ENCODE results near the gene MAP3K5.

MAP3K5 gene

GRCh38 chr6:136571065-136571464, 221.2 kb downstream of the MAP3K5 start:
- no peak for TF ChIP-seq ISL1 (CRISPR knock-in tag; IDR thresholded peaks at IDR 0.05)
- no peak for TF ChIP-seq TSHZ2 (CRISPR knock-in tag; IDR thresholded peaks at IDR 0.05)
- no peak for TF ChIP-seq ZNF8 (CRISPR knock-in tag; IDR thresholded peaks at IDR 0.05)
- no peak for TF ChIP-seq TOX (CRISPR knock-in tag; IDR thresholded peaks at IDR 0.05; ENCODE audit: borderline replicate concordance)
- TF ChIP-seq POU6F1 (CRISPR knock-in tag; IDR thresholded peaks at IDR 0.05; ENCODE audit: borderline replicate concordance, low read depth), result no peak
- no peak for TF ChIP-seq ZNF565 (CRISPR knock-in tag; conservative IDR thresholded peaks at IDR 0.05; ENCODE audit: low read depth)
- TF ChIP-seq OSR1 (CRISPR knock-in tag; IDR thresholded peaks at IDR 0.05), result no peak
- no peak for TF ChIP-seq BACH2 (CRISPR knock-in tag; IDR thresholded peaks at IDR 0.05; ENCODE audit: borderline replicate concordance)
- no peak for TF ChIP-seq ARNTL (CRISPR knock-in tag; IDR thresholded peaks at IDR 0.05; ENCODE audit: borderline replicate concordance, low read depth)
- TF ChIP-seq RARB (CRISPR knock-in tag; IDR thresholded peaks at IDR 0.05), result no peak
- TF ChIP-seq SNAI2 (CRISPR knock-in tag; IDR thresholded peaks at IDR 0.05), result no peak
- TF ChIP-seq TCF4 (CRISPR knock-in tag; IDR thresholded peaks at IDR 0.05; ENCODE audit: borderline replicate concordance), result no peak
- TF ChIP-seq, protein P1, sequence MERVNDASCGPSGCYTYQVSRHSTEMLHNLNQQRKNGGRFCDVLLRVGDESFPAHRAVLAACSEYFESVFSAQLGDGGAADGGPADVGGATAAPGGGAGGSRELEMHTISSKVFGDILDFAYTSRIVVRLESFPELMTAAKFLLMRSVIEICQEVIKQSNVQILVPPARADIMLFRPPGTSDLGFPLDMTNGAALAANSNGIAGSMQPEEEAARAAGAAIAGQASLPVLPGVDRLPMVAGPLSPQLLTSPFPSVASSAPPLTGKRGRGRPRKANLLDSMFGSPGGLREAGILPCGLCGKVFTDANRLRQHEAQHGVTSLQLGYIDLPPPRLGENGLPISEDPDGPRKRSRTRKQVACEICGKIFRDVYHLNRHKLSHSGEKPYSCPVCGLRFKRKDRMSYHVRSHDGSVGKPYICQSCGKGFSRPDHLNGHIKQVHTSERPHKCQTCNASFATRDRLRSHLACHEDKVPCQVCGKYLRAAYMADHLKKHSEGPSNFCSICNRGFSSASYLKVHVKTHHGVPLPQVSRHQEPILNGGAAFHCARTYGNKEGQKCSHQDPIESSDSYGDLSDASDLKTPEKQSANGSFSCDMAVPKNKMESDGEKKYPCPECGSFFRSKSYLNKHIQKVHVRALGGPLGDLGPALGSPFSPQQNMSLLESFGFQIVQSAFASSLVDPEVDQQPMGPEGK (CRISPR knock-in tag; IDR thresholded peaks at IDR 0.05; ENCODE audit: borderline replicate concordance), result no peak
- TF ChIP-seq, protein P2, sequence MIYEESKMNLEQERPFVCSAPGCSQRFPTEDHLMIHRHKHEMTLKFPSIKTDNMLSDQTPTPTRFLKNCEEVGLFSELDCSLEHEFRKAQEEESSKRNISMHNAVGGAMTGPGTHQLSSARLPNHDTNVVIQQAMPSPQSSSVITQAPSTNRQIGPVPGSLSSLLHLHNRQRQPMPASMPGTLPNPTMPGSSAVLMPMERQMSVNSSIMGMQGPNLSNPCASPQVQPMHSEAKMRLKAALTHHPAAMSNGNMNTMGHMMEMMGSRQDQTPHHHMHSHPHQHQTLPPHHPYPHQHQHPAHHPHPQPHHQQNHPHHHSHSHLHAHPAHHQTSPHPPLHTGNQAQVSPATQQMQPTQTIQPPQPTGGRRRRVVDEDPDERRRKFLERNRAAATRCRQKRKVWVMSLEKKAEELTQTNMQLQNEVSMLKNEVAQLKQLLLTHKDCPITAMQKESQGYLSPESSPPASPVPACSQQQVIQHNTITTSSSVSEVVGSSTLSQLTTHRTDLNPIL (CRISPR knock-in tag; IDR thresholded peaks at IDR 0.05; ENCODE audit: low read depth), result no peak
- no peak for TF ChIP-seq ZFP30 (CRISPR knock-in tag; IDR thresholded peaks at IDR 0.05)
- TF ChIP-seq PPARA (CRISPR knock-in tag; IDR thresholded peaks at IDR 0.05; ENCODE audit: borderline replicate concordance), result no peak
- TF ChIP-seq CSDC2 (CRISPR knock-in tag; IDR thresholded peaks at IDR 0.05), result no peak
- TF ChIP-seq GLIS3 (CRISPR knock-in tag; IDR thresholded peaks at IDR 0.05), result no peak
- TF ChIP-seq ZC3H10 (CRISPR knock-in tag; IDR thresholded peaks at IDR 0.05), result no peak
- no peak for ATAC-seq

DNA sequence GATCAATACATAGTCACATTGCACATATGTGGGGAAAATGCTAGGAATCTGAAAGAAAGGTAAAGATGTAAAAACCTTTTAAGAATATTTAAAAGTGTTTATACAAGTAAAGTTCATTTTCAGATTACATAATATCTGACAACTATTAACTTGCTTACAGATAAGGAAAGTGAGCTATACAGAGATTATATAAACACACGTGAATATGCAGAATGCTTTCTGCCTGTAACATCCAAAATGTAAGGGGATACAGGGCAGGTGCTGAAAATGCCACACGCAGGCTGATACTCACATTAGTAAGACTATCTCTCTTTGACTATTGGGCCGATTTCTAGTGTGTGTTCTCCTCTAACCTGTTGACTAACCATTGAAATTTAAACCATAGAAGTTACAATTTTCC, 224.1 kb downstream of the MAP3K5 start:
- no peak for TF ChIP-seq PPARA (CRISPR knock-in tag; IDR thresholded peaks at IDR 0.05; ENCODE audit: borderline replicate concordance)
- TF ChIP-seq ZNF565 (CRISPR knock-in tag; conservative IDR thresholded peaks at IDR 0.05; ENCODE audit: low read depth), result no peak
- no peak for TF ChIP-seq ZNF70 (CRISPR knock-in tag; IDR thresholded peaks at IDR 0.05)
- TF ChIP-seq ESRRG (CRISPR knock-in tag; IDR thresholded peaks at IDR 0.05), result no peak
- no peak for TF ChIP-seq TOX (CRISPR knock-in tag; IDR thresholded peaks at IDR 0.05; ENCODE audit: borderline replicate concordance)
- no peak for TF ChIP-seq GLIS3 (CRISPR knock-in tag; IDR thresholded peaks at IDR 0.05)
- TF ChIP-seq, protein P1 (CRISPR knock-in tag; IDR thresholded peaks at IDR 0.05; ENCODE audit: borderline replicate concordance), result no peak
- no peak for TF ChIP-seq TSHZ2 (CRISPR knock-in tag; IDR thresholded peaks at IDR 0.05)
- TF ChIP-seq, protein P2 (CRISPR knock-in tag; IDR thresholded peaks at IDR 0.05; ENCODE audit: low read depth), result no peak
- TF ChIP-seq CSDC2 (CRISPR knock-in tag; IDR thresholded peaks at IDR 0.05), result no peak
- no peak for TF ChIP-seq SNAI2 (CRISPR knock-in tag; IDR thresholded peaks at IDR 0.05)
- no peak for TF ChIP-seq ZFP30 (CRISPR knock-in tag; IDR thresholded peaks at IDR 0.05)
- ATAC-seq, result no peak
